HAP-1 (cell line): Measurements from ENCODE around the gene PRDM9.
"Not testable (repeated sequence)": the region's sequence is repeated elsewhere in the genome, so short reads cannot be mapped to it uniquely, and the experiment has no call there.

ENCODE experiments used
- DNase-seq, 2 experiments: peaks; one replicate each; pipeline ENCODE4 v3.0.0-alpha.2; 2016 to 2020; ENCODE audit warnings: low spot score in 2 of 2
- H3K27me3 ChIP-seq: fragments of 250-450 bp; sonication (Bioruptor Pico); 2 replicates; pipeline ENCODE4 v1.5.1; 2020; ENCODE audit warnings: low read depth, mild to moderate bottlenecking, moderate library complexity
- H3K36me3 ChIP-seq: fragments of 250-450 bp; sonication (Bioruptor Pico); replicated peaks from 2 replicates; pipeline ENCODE4 v1.5.1; 2020; ENCODE audit warnings: mild to moderate bottlenecking
- H3K4me1 ChIP-seq: fragments of 250-450 bp; sonication (Bioruptor Pico); 2 replicates; pipeline ENCODE4 v1.5.1; 2020; ENCODE audit warnings: mild to moderate bottlenecking
- H3K4me3 ChIP-seq: fragments of 250-450 bp; sonication (Bioruptor Pico); 2 replicates; pipeline ENCODE4 v1.5.1; 2020; ENCODE audit warnings: mild to moderate bottlenecking, moderate library complexity
- H3K9me3 ChIP-seq: fragments of 250-450 bp; sonication (Bioruptor Pico); 2 replicates; pipeline ENCODE4 v1.5.1; 2020; ENCODE audit warnings: mild to moderate bottlenecking, moderate library complexity
- in situ Hi-C: fragments of 300-500 bp; cut with MboI; formaldehyde crosslinking; loops from 3 replicates; pipeline ENCODE4 v1.14.3; 2020; ENCODE audit warnings: low sequenced_read_pairs, inconsistent platforms, mixed read lengths

The PRDM9 gene

DNA sequence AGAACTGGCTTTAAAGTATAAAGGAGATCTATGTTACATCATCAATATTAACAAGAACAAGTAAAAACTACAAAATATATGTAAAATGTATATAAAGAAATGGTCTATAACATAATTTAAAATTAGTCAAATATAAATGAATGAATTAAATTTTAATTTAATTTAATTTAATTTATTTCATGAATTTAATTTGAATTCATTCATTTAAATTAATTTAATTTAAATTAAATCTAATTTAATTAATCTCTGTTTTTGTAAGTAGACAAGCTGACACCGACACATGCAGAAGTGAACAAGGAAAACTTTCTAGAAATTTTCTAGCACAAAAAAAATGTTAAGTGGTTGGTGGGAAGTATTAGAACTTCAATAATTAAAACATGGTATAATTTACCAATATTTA lies 10.8 kb upstream of the PRDM9 start:
- Histone ChIP-seq H3K4me3 (no peak overlapping the region), H3K36me3 (no peaks in the 10 kb centered on the region), H3K27me3 (no peaks in the 10 kb centered on the region), H3K9me3 (no peaks in the 10 kb centered on the region), H3K4me1 (0 out of 2 replicates have a peak, but pooled peaks cover 3% of the 10 kb centered on the region)
- no peak for DNase-seq
- in situ Hi-C loops: no loop called here

GRCh38 chr5:23506329-23507236 lies 826 bp upstream of the PRDM9 start:
- in situ Hi-C loops: no loop called here
- H3K4me1 ChIP-seq: no peaks in the 10 kb centered on the region
- H3K9me3 ChIP-seq: no peaks in the 10 kb centered on the region
- H3K36me3 ChIP-seq: no peaks in the 10 kb centered on the region
- H3K4me3 ChIP-seq: no peak overlapping the region
- H3K27me3 ChIP-seq: no peaks in the 10 kb centered on the region
- peak in 1 of 2 experiments; percentile 8 for DNase-seq

DNA sequence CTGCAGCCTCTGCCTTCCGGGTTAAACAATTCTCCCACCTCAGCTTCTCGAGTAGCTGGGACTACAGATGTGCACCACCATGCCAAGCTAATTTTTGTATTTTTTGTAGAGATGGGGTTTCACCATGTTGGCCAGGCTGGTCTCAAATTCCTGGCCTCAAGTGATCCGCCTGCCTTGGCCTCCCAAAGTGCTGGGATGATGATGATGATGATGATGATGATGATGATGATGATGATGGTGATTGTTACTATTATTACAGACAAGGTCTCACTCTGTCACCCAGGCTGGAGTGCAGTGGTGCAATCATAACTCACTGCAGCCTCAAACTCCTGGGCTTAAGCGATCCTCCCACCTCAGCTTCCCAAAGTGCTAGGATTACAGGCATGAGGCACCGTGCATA lies 3.0 kb downstream of the PRDM9 start:
- H3K9me3 ChIP-seq, H3K4me3 ChIP-seq, in situ Hi-C loops, H3K27me3 ChIP-seq, H3K4me1 ChIP-seq, H3K36me3 ChIP-seq, DNase-seq: not testable (repeated sequence)

GRCh38 chr5:23522553-23522952 lies 15.1 kb downstream of the PRDM9 start:
- Histone ChIP-seq H3K9me3 (no peaks in the 10 kb centered on the region), H3K4me3 (no peak overlapping the region), H3K4me1 (no peaks in the 10 kb centered on the region), H3K36me3 (no peaks in the 10 kb centered on the region), H3K27me3 (no peaks in the 10 kb centered on the region)
- in situ Hi-C loops: no loop called here
- DNase-seq: no peak

DNA sequence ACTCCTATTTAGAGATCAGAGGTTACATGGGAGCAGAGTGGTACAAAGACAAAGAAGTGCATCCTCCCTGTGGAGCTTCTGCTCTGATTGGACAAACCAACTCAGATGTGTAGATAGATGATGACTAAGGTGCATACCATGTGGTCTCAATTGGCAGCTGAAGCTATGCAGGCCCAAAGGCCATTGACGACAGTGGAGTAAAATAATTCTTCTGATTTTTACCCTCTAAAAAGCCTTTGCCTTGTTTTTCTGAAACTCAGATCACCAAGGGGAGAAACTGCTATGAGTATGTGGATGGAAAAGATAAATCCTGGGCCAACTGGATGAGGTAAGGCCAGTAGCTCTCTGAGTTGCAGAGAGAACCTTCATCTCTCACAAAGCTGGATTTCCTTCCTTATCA lies 15.6 kb downstream of the PRDM9 start:
- no peaks in the 10 kb centered on the region for H3K4me1 ChIP-seq
- no peak overlapping the region for H3K4me3 ChIP-seq
- no peaks in the 10 kb centered on the region for H3K9me3 ChIP-seq
- H3K27me3 ChIP-seq: no peaks in the 10 kb centered on the region
- in situ Hi-C loops: no loop called here
- DNase-seq: no peak
- H3K36me3 ChIP-seq: no peaks in the 10 kb centered on the region

DNA sequence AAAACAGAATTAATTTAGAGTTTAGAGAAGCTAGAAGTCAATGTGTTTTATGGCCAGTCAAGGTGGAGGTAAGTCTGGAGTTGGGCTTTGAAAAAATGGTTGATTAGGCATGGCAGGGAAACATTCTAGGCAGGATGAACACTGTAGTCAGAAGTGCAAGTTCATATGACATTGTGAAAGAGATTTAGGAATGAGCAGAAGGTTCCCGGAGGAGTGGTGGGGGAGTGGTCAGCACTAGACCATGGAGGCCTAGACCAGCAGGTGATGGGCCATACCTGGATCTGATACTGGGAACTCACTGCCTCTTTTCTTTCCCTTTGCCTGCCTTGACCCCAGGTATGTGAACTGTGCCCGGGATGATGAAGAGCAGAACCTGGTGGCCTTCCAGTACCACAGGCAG lies 16.6 kb downstream of the PRDM9 start:
- in situ Hi-C loops: no loop called here
- no peaks in the 10 kb centered on the region for H3K27me3 ChIP-seq
- no peaks in the 10 kb centered on the region for H3K36me3 ChIP-seq
- H3K4me3 ChIP-seq: no peak overlapping the region
- H3K4me1 ChIP-seq: no peaks in the 10 kb centered on the region
- no peak for DNase-seq
- H3K9me3 ChIP-seq: no peaks in the 10 kb centered on the region

- no peaks in the 10 kb centered on the region for H3K9me3 ChIP-seq
- in situ Hi-C loops: no loop called here
Measured at GRCh38 chr5:23525751-23526150, 18.3 kb downstream of the PRDM9 start.

DNA sequence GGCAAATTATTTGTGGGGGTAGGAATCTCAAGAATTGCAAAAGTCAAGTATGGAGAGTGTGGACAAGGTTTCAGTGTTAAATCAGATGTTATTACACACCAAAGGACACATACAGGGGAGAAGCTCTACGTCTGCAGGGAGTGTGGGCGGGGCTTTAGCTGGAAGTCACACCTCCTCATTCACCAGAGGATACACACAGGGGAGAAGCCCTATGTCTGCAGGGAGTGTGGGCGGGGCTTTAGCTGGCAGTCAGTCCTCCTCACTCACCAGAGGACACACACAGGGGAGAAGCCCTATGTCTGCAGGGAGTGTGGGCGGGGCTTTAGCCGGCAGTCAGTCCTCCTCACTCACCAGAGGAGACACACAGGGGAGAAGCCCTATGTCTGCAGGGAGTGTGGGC lies 19.2 kb downstream of the PRDM9 start:
- H3K4me3 ChIP-seq, DNase-seq, in situ Hi-C loops, H3K36me3 ChIP-seq, H3K9me3 ChIP-seq, H3K4me1 ChIP-seq, H3K27me3 ChIP-seq: not testable (repeated sequence)

More at GRCh38 chr5:23525751-23526150, 18.3 kb downstream of the PRDM9 start:
- DNase-seq: no peak
- Histone ChIP-seq H3K4me1 (no peaks in the 10 kb centered on the region), H3K36me3 (no peaks in the 10 kb centered on the region), H3K4me3 (no peak overlapping the region), H3K27me3 (no peaks in the 10 kb centered on the region)

- DNase-seq, H3K4me1 ChIP-seq, H3K9me3 ChIP-seq, in situ Hi-C loops, H3K4me3 ChIP-seq, H3K36me3 ChIP-seq, H3K27me3 ChIP-seq: not testable (repeated sequence)
Measured at GRCh38 chr5:23527216-23527920, 20.0 kb downstream of the PRDM9 start.

GRCh38 chr5:23528677-23529076 lies 21.3 kb downstream of the PRDM9 start:
- Histone ChIP-seq H3K27me3 (no peaks in the 10 kb centered on the region), H3K36me3 (no peaks in the 10 kb centered on the region), H3K9me3 (no peaks in the 10 kb centered on the region), H3K4me1 (no peaks in the 10 kb centered on the region), H3K4me3 (no peak overlapping the region)
- in situ Hi-C loops: no loop called here
- DNase-seq: no peak

GRCh38 chr5:23530571-23530970 lies 23.2 kb downstream of the PRDM9 start:
- no peak overlapping the region for H3K4me3 ChIP-seq
- no peaks in the 10 kb centered on the region for H3K4me1 ChIP-seq
- DNase-seq: no peak
- in situ Hi-C loops: no loop called here
- H3K36me3 ChIP-seq: no peaks in the 10 kb centered on the region
- H3K27me3 ChIP-seq: no peaks in the 10 kb centered on the region
- no peaks in the 10 kb centered on the region for H3K9me3 ChIP-seq

DNA sequence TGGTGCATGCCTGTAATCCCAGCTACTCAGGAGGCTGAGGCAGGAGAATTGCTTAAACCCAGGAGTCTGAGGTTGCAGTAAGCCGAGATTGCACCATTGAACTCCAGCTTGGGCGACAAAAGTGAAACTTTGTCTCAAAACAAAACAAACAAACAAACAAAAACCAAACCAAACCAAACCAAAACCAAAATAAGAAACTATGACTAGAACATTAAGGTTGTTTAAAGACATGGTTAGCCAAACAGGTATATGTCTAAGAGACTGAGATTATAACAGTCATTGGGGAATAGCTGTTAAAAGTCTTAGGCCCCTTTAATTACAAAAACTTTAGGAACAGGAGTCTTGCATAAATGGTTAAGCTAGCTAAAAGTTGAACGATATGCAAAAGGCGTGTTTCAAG lies 63.6 kb downstream of the PRDM9 start:
- Histone ChIP-seq H3K36me3 (no peaks in the 10 kb centered on the region), H3K4me1 (no peaks in the 10 kb centered on the region), H3K9me3 (no peaks in the 10 kb centered on the region), H3K4me3 (no peak overlapping the region), H3K27me3 (no peaks in the 10 kb centered on the region)
- in situ Hi-C loops: no loop called here
- no peak for DNase-seq
